Measurements from ENCODE around the gene EPHB6.

Gene EPHB6

GRCh38 chr7:142898377-142899170 is 43.7 kb downstream of the EPHB6 start:
- DNase-seq (ENCODE audit: low read depth in 2 of 2), result no peak

DNA sequence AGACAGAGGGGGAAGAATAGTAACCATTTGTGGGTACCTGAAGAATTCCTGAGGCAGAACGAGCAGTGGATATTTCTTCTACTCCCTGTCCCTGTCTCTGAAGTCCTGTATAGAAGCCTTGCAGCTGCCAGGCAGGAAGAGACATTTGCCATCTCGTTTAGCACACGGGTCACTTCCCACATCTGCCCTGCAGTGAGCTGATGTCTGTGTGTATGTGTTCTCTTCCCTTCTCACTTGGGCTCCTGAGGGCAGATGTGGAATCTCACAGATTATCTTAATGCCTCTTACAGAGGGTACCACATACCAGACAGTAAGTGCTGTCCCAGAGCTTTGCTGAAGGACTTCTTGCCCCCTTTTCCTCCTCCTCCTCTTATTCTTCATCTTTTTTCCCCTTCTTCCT is 44.8 kb downstream of the EPHB6 start:
- no peak for DNase-seq (ENCODE audit: low read depth in 2 of 2)

DNA sequence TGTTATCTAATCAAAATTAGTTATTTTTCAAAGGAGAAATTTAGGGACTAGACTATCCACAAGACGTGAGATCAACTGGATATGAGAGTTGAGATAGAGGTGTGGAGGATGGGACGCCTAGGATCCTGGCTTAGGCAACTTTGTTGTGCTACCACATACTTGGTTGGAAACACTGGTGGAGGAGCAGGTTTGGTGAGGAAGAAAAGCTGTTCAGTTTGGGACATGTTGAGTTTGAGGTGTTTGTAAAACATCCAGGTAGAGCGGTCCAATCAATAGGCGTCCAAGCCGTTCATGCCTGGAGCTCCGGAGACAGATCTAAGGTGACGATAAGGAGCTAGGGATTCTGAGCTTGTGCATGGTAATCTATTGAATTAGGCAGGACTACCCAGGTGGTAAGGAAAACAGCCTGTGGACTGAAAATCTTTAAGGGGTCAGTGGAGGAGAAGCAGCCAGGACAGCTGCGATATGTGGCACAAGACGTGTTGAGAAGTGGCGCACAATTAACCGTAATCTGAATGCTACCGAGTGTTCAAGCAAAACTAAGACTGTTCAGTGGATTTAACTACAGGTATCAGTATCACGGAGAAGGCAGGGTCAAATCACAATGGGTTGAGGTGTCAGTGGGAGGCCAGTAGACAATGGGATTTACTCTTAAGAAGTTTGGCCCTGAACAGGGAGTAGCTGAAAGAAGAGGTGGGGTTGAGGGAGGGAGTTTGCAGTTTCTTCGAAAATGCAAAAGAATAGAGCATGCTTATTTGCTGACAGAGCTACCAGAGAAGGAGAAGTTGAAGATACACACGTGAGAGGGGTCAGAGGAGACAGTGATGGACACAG is 46.8 kb downstream of the EPHB6 start:
- DNase-seq (ENCODE audit: low read depth in 2 of 2), result no peak

DNA sequence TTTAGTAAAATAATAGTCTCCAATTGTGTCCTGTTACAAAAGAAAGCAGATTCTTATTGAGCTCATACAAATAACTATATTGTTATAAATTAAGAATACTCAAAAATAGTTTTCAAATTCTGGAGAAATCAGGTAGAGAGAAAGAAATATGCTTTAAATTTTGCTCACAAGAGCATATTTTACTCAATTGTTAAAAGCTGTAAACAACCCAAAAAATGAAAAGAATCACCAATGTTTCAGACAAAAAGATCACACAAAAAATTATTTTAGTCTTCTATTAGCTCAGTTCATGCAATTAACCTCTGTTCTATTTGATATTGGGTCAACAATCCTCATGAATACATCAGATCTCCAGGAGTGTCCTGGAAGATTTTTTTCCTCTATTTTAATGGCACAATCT is 49.3 kb downstream of the EPHB6 start:
- DNase-seq (ENCODE audit: low read depth in 2 of 2), result no peak

- DNase-seq (ENCODE audit: low read depth in 2 of 2), result no peak
These were observed 50.9 kb downstream of the EPHB6 start for GRCh38 chr7:142905759-142906158.

- no peak for DNase-seq (ENCODE audit: low read depth in 2 of 2)
These were observed 51.8 kb downstream of the EPHB6 start for GRCh38 chr7:142906643-142907042.

DNA sequence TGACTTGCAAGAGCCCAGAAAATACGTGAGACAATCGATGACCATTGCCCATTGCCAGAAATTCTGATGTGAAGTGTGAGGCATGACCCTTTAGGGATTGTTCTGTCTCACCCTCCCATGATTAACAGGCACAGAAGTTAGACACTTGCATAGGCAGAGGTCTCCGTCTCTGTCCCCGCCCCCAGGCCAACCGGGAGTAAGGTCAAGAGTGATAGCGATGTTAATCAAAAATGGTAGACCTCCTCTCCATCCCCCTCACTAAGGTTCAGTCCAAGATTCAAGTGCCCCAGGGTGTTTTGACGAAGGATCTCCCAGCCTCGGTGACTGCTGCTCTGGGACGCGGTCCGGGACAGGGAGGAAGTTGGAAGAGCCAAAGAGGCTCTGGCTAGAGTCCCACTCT is 53.4 kb downstream of the EPHB6 start:
- DNase-seq (ENCODE audit: low read depth in 2 of 2), result no peak

DNA sequence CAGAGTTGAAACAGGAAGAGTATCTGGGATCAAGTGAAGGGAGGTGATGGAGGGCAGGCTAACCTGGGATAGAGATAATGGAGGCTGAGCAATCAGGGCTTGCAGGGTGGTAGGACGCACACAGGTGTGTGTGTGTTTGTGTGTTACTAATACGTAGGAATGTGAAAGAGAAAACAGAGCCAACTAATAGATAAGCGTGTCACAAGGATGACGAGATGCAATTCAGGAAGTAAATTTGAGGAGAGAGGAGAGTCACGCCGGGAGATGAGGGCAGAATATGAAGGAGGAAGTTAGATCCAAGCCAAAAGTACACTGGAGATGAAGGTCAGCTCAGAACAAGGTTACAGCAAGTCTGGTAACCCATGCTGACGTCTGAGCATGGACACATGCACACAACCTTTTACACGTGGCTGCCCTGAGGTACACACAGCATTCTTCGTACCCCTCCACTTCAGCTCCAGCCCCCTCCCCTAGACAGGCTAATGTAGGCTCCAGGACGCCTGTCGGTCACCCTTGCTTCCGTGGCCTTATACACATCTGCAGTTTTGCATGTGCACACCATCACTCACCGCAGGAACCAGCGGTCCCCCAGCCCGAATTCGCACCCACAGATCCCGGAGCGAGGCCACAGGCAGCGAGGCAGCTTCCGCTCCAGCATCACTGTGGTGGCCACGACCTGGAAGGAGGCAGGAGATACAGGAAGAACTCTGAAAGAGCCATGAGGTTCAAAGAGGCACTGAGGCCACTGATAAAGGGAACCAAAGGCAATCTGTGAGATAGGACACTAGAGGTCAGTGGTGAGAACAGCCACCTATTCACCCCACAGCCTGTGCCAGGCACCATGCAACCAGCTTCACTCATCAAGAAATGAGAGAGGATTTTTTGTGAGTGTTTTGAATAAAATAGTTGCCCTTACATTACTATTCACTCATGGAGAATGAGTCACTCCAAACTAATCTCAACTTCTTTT is 54.3 kb downstream of the EPHB6 start:
- no peak for DNase-seq (ENCODE audit: low read depth in 2 of 2)

DNA sequence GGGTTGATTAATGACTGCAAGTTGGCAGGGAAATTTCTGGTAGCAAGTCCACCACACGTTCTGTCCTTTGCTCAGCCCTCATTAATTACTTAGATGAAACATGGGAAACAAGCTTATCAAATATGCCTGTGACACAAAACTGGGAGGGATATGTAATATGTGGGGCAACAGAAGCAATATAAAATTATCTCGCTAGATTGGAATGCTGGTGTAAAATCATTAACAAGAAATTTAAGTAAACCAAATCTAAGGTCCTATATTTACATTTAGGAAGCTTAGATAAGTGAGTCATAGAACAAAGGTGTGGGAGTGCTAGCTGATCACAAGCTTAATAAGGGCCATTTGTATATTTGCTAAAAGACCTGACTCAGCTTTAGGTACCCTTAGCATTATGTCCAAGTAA is 55.2 kb downstream of the EPHB6 start:
- no peak for DNase-seq (ENCODE audit: low read depth in 2 of 2)

GRCh38 chr7:142910481-142910880 is 55.6 kb downstream of the EPHB6 start:
- DNase-seq (ENCODE audit: low read depth in 2 of 2), result no peak

DNA sequence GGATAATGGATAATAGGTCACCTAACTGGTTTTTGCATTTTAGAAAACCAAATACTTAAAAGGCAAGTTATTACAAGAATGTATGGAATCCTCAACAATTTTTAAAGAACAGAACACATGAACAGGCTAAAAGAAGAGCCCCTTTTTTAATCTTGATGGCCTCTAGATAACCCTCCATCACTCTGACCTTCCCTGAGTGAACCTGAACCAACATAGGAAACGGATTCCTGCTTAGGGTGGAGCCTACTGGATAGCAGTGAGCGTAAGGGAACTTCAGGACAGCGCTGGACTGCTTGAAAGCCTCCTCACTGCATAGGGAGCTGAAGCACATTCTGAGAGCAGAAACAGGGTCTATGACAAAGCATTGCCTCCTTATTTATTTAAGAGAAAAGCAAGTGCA is 58.2 kb downstream of the EPHB6 start:
- no peak for DNase-seq (ENCODE audit: low read depth in 2 of 2)

GRCh38 chr7:142913566-142913965 is 58.7 kb downstream of the EPHB6 start:
- DNase-seq (ENCODE audit: low read depth in 2 of 2), result no peak

GRCh38 chr7:142914121-142914520 is 59.2 kb downstream of the EPHB6 start:
- DNase-seq (ENCODE audit: low read depth in 2 of 2), result no peak

DNA sequence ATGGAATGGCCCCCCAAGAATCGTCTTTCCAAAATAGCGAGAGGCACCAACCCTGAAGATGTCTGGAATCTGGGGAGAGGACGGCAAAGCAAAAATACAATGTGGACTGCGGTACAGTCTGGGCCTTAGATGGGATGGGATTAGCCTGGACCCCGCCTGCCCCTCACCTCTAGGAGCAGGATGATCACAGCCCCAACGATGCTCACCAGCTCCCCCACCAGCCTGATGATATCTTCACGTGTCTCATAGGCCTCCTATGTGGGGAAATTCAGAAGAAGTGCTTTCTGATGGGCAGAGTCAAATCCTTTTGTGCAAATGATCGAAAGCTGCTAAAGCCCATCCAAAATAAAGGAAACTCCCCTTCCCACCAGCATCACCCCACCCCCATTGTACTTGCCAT is 60.4 kb downstream of the EPHB6 start:
- no peak for DNase-seq (ENCODE audit: low read depth in 2 of 2)

- DNase-seq (ENCODE audit: low read depth in 2 of 2), result no peak
These were observed 61.6 kb downstream of the EPHB6 start for GRCh38 chr7:142916508-142916907.

- DNase-seq (ENCODE audit: low read depth in 2 of 2), result no peak
These were observed 62.6 kb downstream of the EPHB6 start for GRCh38 chr7:142917447-142917846.

GRCh38 chr7:142918901-142919300 is 64.0 kb downstream of the EPHB6 start:
- no peak for DNase-seq (ENCODE audit: low read depth in 2 of 2)

DNA sequence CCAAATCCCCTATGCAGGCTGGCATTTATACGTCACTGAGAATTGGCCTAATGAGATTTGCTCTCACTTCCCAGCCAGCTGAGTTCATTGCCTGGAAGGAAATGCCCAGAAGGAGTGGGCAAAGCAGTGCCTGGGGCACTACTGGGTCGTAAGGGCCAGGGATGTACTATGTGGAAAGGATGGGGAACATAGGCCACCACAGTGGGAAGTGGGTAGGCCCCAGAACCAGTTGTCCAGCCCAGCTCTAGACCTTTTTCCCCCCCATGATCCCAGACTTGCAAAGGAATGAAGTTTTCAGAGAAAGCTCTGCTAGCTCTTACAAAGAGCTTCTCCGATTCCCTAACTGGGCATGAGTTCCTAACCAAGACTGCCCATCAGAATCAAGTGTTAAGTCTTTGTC is 64.8 kb downstream of the EPHB6 start:
- no peak for DNase-seq (ENCODE audit: low read depth in 2 of 2)
